Spinal cord (tissue), 10 donors: Measurements from ENCODE around the gene CTSG. TPM values are rescaled to one million over a fixed set of nuclear protein-coding genes. Genes with fewer than 3 reads are reported as not detected.
"Not testable (repeated sequence)": the region's sequence is repeated elsewhere in the genome, so short reads cannot be mapped to it uniquely, and the experiment has no call there.

Experiments
- DNase-seq, 6 donors: peaks; one replicate each; pipeline versions ENCODE4 v3.0.0 to v3.0.0-alpha.2; 2013 to 2015; ENCODE audit warnings: low spot score in 6 of 6, low read depth in 4 of 6
- H3K27ac ChIP-seq: one replicate; pipeline ENCODE4 v1.5.1; 2013; ENCODE audit warnings: low read depth, low read length, control low read depth
- H3K27me3 ChIP-seq: one replicate; pipeline ENCODE4 v1.6.1; 2013; ENCODE audit warnings: low read length; ENCODE audit not compliant: control insufficient read depth, insufficient read depth
- H3K36me3 ChIP-seq: one replicate; pipeline ENCODE4 v1.6.1; 2013; ENCODE audit warnings: low read length; ENCODE audit not compliant: control insufficient read depth, insufficient read depth
- H3K4me1 ChIP-seq: one replicate; pipeline ENCODE4 v1.6.1; 2013; ENCODE audit warnings: low read length; ENCODE audit not compliant: control insufficient read depth, insufficient read depth
- H3K4me3 ChIP-seq: one replicate; pipeline ENCODE4 v1.5.1; 2013; ENCODE audit warnings: low read depth, low read length, control low read depth
- H3K9me3 ChIP-seq: one replicate; pipeline ENCODE4 v1.6.1; 2013; ENCODE audit warnings: low read length; ENCODE audit not compliant: control insufficient read depth, insufficient read depth
- WGBS: methylation state at CpG from one replicate; pipeline ENCODE4 v1.1.5; 2013; ENCODE audit warnings: missing lambda C conversion rate; ENCODE audit not compliant: insufficient coverage; 5-methylcytosine and 5-hydroxymethylcytosine counted together
- polyA plus RNA-seq, 2 donors: library from polyadenylated mRNA; unstranded; fragments of 120-200 nt; gene quantifications; one replicate each; pipeline ENCODE4 v1.2.1, GENCODE V29; 2013; ENCODE audit not compliant: insufficient read length in 2 of 2
- total RNA-seq, 2 donors: library from RNA; depleted of rRNA in 1 of 2; stranded (reverse); fragments of 120-200 nt in 1 of 2; fragments of >200 nt in 1 of 2; gene quantifications; one replicate each; pipeline versions ENCODE4 v1.2.3 to v1.2.4, GENCODE V29; 2013 to 2014
- donor health status: healthy.

Gene CTSG
- total and polyA plus RNA-seq, 4 donors: 0.36 to 23.0 (median 4.6) TPM; not detected in 1

- Histone ChIP-seq H3K9me3 (no peaks in the 10 kb centered on the region), H3K27ac (no peak overlapping the region), H3K27me3 (no peaks in the 10 kb centered on the region), H3K4me3 (no peak overlapping the region), H3K36me3 (no peaks in the 10 kb centered on the region), H3K4me1 (no peaks in the 10 kb centered on the region)
- 60% methylated on average over 1 of the region's 4 CpGs for WGBS
- DNase-seq: no peak
Observed at GRCh38 chr14:24556756-24557155, 19.3 kb downstream of the CTSG start.

GRCh38 chr14:24549064-24549463 lies 27.0 kb downstream of the CTSG start:
- not testable (repeated sequence) for H3K36me3 ChIP-seq, H3K27me3 ChIP-seq, DNase-seq, H3K4me1 ChIP-seq, H3K27ac ChIP-seq, H3K9me3 ChIP-seq, H3K4me3 ChIP-seq
- 38% methylated on average over 1 of the region's 1 CpG for WGBS

GRCh38 chr14:24542346-24542936 lies 33.6 kb downstream of the CTSG start:
- no peak overlapping the region for H3K27ac ChIP-seq
- no peaks in the 10 kb centered on the region for H3K9me3 ChIP-seq
- DNase-seq: no peak
- WGBS: 70% methylated on average over 2 of the region's 2 CpGs
- H3K36me3 ChIP-seq: no peaks in the 10 kb centered on the region
- H3K4me3 ChIP-seq: no peak overlapping the region
- no peaks in the 10 kb centered on the region for H3K27me3 ChIP-seq
- H3K4me1 ChIP-seq: no peaks in the 10 kb centered on the region

GRCh38 chr14:24535737-24536136 lies 40.3 kb downstream of the CTSG start:
- no peak for DNase-seq
- Histone ChIP-seq H3K9me3 (no peaks in the 10 kb centered on the region), H3K27ac (no peak overlapping the region), H3K36me3 (no peaks in the 10 kb centered on the region), H3K27me3 (no peaks in the 10 kb centered on the region), H3K4me1 (no peaks in the 10 kb centered on the region), H3K4me3 (no peak overlapping the region)
- WGBS: no CpG with 5 or more reads among the region's 1 CpG

- WGBS: 93% methylated on average over 2 of the region's 3 CpGs
- H3K4me1 ChIP-seq: no peaks in the 10 kb centered on the region
- H3K4me3 ChIP-seq: no peak overlapping the region
- no peak overlapping the region for H3K27ac ChIP-seq
- no peaks in the 10 kb centered on the region for H3K36me3 ChIP-seq
- DNase-seq: no peak
- H3K27me3 ChIP-seq: no peaks in the 10 kb centered on the region
- no peaks in the 10 kb centered on the region for H3K9me3 ChIP-seq
Observed at GRCh38 chr14:24534286-24534685, 41.8 kb downstream of the CTSG start.

GRCh38 chr14:24525877-24526620 lies 50.0 kb downstream of the CTSG start:
- not testable (repeated sequence) for H3K9me3 ChIP-seq, H3K27me3 ChIP-seq, H3K36me3 ChIP-seq, H3K4me1 ChIP-seq, H3K4me3 ChIP-seq, DNase-seq, H3K27ac ChIP-seq
- 81% methylated on average over 10 of the region's 15 CpGs for WGBS

Other genes with a start within 250 kb of the CTSG start
- 1 to 10 TPM; 3.5 to 9.0 TPM for gene ADCY4, start 241.2 kb downstream of the CTSG start, total RNA-seq
- 10 to 100 TPM; 11.9 to 16.0 TPM for gene ADCY4, start 241.2 kb downstream of the CTSG start, polyA plus RNA-seq
- 1 to 10 TPM; 1.4 to 3.1 TPM for gene RIPK3, start 236.3 kb downstream of the CTSG start, total RNA-seq
- gene RIPK3, start 236.3 kb downstream of the CTSG start, polyA plus RNA-seq: 1 to 10 TPM; 1.4 to 2.0 TPM
- gene NFATC4, start 208.1 kb downstream of the CTSG start, total RNA-seq: 10 to 100 TPM; 10.8 to 63.3 TPM
- gene NFATC4, start 208.1 kb downstream of the CTSG start, polyA plus RNA-seq: 10 to 100 TPM; 23.6 to 42.0 TPM
- gene NYNRIN, start 177.2 kb downstream of the CTSG start, total RNA-seq: 10 to 100 TPM; 14.8 to 37.4 TPM
- gene NYNRIN, start 177.2 kb downstream of the CTSG start, polyA plus RNA-seq: 10 to 100 TPM; 25.3 to 35.0 TPM
- gene CBLN3, start 146.6 kb downstream of the CTSG start, total RNA-seq: 1 to 10 TPM in 1 of 2 donors, under 1 TPM in 1; 0.59 to 2.4 TPM
- gene CBLN3, start 146.6 kb downstream of the CTSG start, polyA plus RNA-seq: 1 to 10 TPM; 1.4 to 1.7 TPM
- 10 to 100 TPM; 24.4 to 38.3 TPM for gene KHNYN, start 146.3 kb downstream of the CTSG start, total RNA-seq
- gene KHNYN, start 146.3 kb downstream of the CTSG start, polyA plus RNA-seq: 10 to 100 TPM; 19.4 to 21.7 TPM
- gene SDR39U1, start 133.5 kb downstream of the CTSG start, total RNA-seq: 10 to 100 TPM; 18.5 to 34.4 TPM
- gene SDR39U1, start 133.5 kb downstream of the CTSG start, polyA plus RNA-seq: 10 to 100 TPM; 88.7 to 96.8 TPM
- not detected for gene CMA1, start 68.0 kb downstream of the CTSG start, total RNA-seq
- gene CMA1, start 68.0 kb downstream of the CTSG start, polyA plus RNA-seq: not detected
- under 1 TPM in 1 of 2 donors, not detected in 1; 0.28 TPM for gene GZMH, start 33.4 kb upstream of the CTSG start, total RNA-seq
- gene GZMH, start 33.4 kb upstream of the CTSG start, polyA plus RNA-seq: under 1 TPM in 1 of 2 donors, not detected in 1; 0.21 TPM
- gene GZMB, start 57.9 kb upstream of the CTSG start, total RNA-seq: under 1 TPM; 0.17 to 0.69 TPM
- under 1 TPM in 1 of 2 donors, not detected in 1; 0.30 TPM for gene GZMB, start 57.9 kb upstream of the CTSG start, polyA plus RNA-seq